GM12878 (cell line): ENCODE measurements around the gene TAS2R38. TPM values are rescaled to one million over a fixed set of nuclear protein-coding genes. Genes with fewer than 3 reads are reported as not detected.

ENCODE experiments used
- ATAC-seq: fragments of 200-7000 bp; cut with Tn5 transposase; 3 replicates; pipeline ENCODE4 v1.9.1; 2020; ENCODE audit warnings: mild to moderate bottlenecking, moderate library complexity
- BruUV-seq: library from RNA; stranded (reverse); fragments of 400-500 nt; replicated peaks from 2 replicates; lab custom pipeline; 2021; lab: Mats Ljungman, UMichigan
- CTCF ChIA-PET: fragments of 300-600 bp; sonication (Branson Sonifier 250); formaldehyde crosslinking; extraction: SDS; loops from one replicate; lab custom pipeline; 2021; ENCODE audit warnings: inconsistent platforms; lab: Yijun Ruan, JAX
- POLR2A ChIA-PET: fragments of 350-600 bp; formaldehyde crosslinking; extraction: SDS; loops from one replicate; lab custom pipeline; 2021; ENCODE audit warnings: inconsistent platforms; lab: Charles Lee
- RAD21 ChIA-PET: fragments of 300-600 bp; sonication (Branson Sonifier 250); formaldehyde crosslinking; loops from one replicate; lab custom pipeline; 2023; ENCODE audit warnings: antibody characterized with exemption; ENCODE audit not compliant: unreplicated experiment; lab: Charles Lee
- SMC1A ChIA-PET: fragments of 300-600 bp; sonication (Branson Sonifier 250); formaldehyde crosslinking; loops from one replicate; lab custom pipeline; 2023; ENCODE audit not compliant: unreplicated experiment, uncharacterized antibody; lab: Charles Lee
- DNase-seq: peaks from one replicate; pipeline ENCODE4 v3.0.0-alpha.2; 2011; ENCODE audit warnings: low read depth, low spot score
- FAIRE-seq: peaks from 3 replicates; lab custom pipeline; 2011; peaks lifted over from hg19 to GRCh38; lab: Jason Lieb, UNC
- H2AFZ ChIP-seq: 2 replicates; pipeline ENCODE4 v1.6.0; 2011; ENCODE audit warnings: low read depth, low read length, control low read depth; ENCODE audit not compliant: control insufficient read depth
- H3K27ac ChIP-seq: 2 replicates; pipeline ENCODE4 v1.5.1; 2011; ENCODE audit warnings: control low read depth; ENCODE audit not compliant: control insufficient read depth, insufficient read depth
- H3K27me3 ChIP-seq, 2 experiments: replicated peaks in 1 of 2; 2 replicates each; pipeline versions ENCODE4 v1.6.0 to v1.6.1; 2011; ENCODE audit warnings: low read length in 1 of 2; ENCODE audit not compliant: control insufficient read depth in 2 of 2, insufficient read depth in 2 of 2
- H3K36me3 ChIP-seq, 2 experiments: 2 replicates each; pipeline ENCODE4 v1.5.1; 2011; ENCODE audit warnings: low read length in 1 of 2; ENCODE audit not compliant: control insufficient read depth in 2 of 2, insufficient read depth in 2 of 2
- H3K4me1 ChIP-seq: 2 replicates; pipeline ENCODE4 v1.6.1; 2011; ENCODE audit warnings: mild to moderate bottlenecking, low read length, moderate library complexity, mixed read lengths; ENCODE audit not compliant: control insufficient read depth, insufficient read depth
- H3K4me2 ChIP-seq: 2 replicates; pipeline ENCODE4 v1.6.0; 2011; ENCODE audit warnings: control low read depth; ENCODE audit not compliant: control insufficient read depth, insufficient read depth
- H3K4me3 ChIP-seq: fragments of 200-600 bp; sonication (generic); 2 replicates; pipeline ENCODE4 v1.5.1; 2016
- H3K79me2 ChIP-seq: 2 replicates; pipeline ENCODE4 v1.6.0; 2011; ENCODE audit warnings: low read length; ENCODE audit not compliant: control insufficient read depth, insufficient read depth
- H3K9ac ChIP-seq: 2 replicates; pipeline ENCODE4 v1.8.0; 2011; ENCODE audit warnings: low read length, control low read depth, mixed read lengths; ENCODE audit not compliant: control insufficient read depth, insufficient read depth
- H3K9me3 ChIP-seq: replicated peaks from 3 replicates; pipeline ENCODE4 v1.5.1; 2011; ENCODE audit warnings: mild to moderate bottlenecking, low read length; ENCODE audit not compliant: control insufficient read depth, insufficient read depth
- H4K20me1 ChIP-seq: 2 replicates; pipeline ENCODE4 v1.6.0; 2011; ENCODE audit not compliant: control insufficient read depth, insufficient read depth
- BCL11A ChIP-seq: IDR thresholded peaks from 2 replicates; pipeline ENCODE4 v1.6.1; 2011; ENCODE audit warnings: low read depth, low read length
- CTCF ChIP-seq, 3 experiments: IDR thresholded peaks in 2 of 3; conservative IDR thresholded peaks in 1 of 3; 2 replicates each; pipeline ENCODE4 v1.5.1; 2011; ENCODE audit warnings: low read depth in 3 of 3, low read length in 3 of 3, mild to moderate bottlenecking in 3 of 3, control low read depth in 2 of 3, moderate library complexity in 2 of 3, inconsistent platforms in 1 of 3, mixed read lengths in 1 of 3; ENCODE audit not compliant: control insufficient read depth in 2 of 3, insufficient read depth in 1 of 3; ENCODE audit errors: extremely low read depth in 1 of 3
- NFXL1 ChIP-seq: fragments of 450-650 bp; IDR thresholded peaks from 2 replicates; pipeline ENCODE4 v1.6.1; 2017; ENCODE audit warnings: antibody characterized with exemption, mild to moderate bottlenecking, borderline replicate concordance
- RAD21 ChIP-seq: IDR thresholded peaks from 2 replicates; pipeline ENCODE4 v1.6.1; 2011; ENCODE audit warnings: mild to moderate bottlenecking, low read depth, low read length, moderate library complexity; ENCODE audit not compliant: insufficient read depth
- SUPT20H ChIP-seq: IDR thresholded peaks from 2 replicates; pipeline ENCODE4 v1.6.1; 2011; ENCODE audit warnings: low read depth, mild to moderate bottlenecking, low read length, moderate library complexity, borderline replicate concordance; ENCODE audit not compliant: control insufficient read depth
- WGBS: methylation state at CpG from one replicate; pipeline ENCODE4 v1.1.6; 2016; ENCODE audit warnings: low lambda C conversion rate; ENCODE audit not compliant: insufficient replicate concordance, insufficient coverage; ENCODE audit errors: missing lambda C conversion rate; 5-methylcytosine and 5-hydroxymethylcytosine counted together
- in situ Hi-C: fragments of 300-500 bp; cut with MboI; formaldehyde crosslinking; loops from 9 replicates; pipeline ENCODE4 v1.14.3; 2018; ENCODE audit warnings: mixed read lengths
- intact Hi-C: fragments of 100-400 bp; cut with micrococcal nuclease; formaldehyde crosslinking; loops from one replicate; pipeline ENCODE4 v1.14.2; 2022; ENCODE audit not compliant: unreplicated experiment
- polyA plus RNA-seq, 11 experiments: library from polyadenylated mRNA; depleted of rRNA in 4 of 11; unstranded in 6 of 11; stranded (reverse) in 5 of 11; fragments of >200 nt; fragmentation: Nextera tagmentation in 4 of 11; fragmentation: Illumina TruSeq in 1 of 11; extraction: Ambion mirVana in 4 of 11; extraction: Trizol in 1 of 11; gene quantifications; 1 replicate in 1 of 11; 2 replicates in 10 of 11; pipeline versions ENCODE4 v1.2.1 to v1.2.3, GENCODE V29; 2011 to 2016; ENCODE audit warnings: inconsistent platforms in 2 of 11, missing spikeins in 2 of 11, low read depth in 1 of 11
- total RNA-seq, 4 experiments: library from RNA; depleted of rRNA in 3 of 4; stranded (reverse); fragments of >200 nt in 3 of 4; fragmentation: Illumina TruSeq in 1 of 4; extraction: Trizol in 1 of 4; gene quantifications; 2 replicates each; pipeline versions ENCODE4 v1.2.1 to v1.2.3, GENCODE V29; 2013 to 2021
- TF ChIP-seq, protein P1 (sequence below): fragments of 450-650 bp; IDR thresholded peaks from 2 replicates; pipeline ENCODE4 v1.6.1; 2017; ENCODE audit warnings: mild to moderate bottlenecking, low read depth, inconsistent platforms; ENCODE audit not compliant: poor library complexity, severe bottlenecking

Gene TAS2R38
- total and polyA plus RNA-seq, 10 of the 15 experiments (the other 5 are each of a cell fraction or from before 2014, with no cell fraction given) = not detected

GRCh38 chr7:141974831-141975230 is 1.3 kb upstream of the TAS2R38 start:
- no peak overlapping the region for H3K4me3 ChIP-seq
- no peak for TF ChIP-seq NFXL1
- no peak for TF ChIP-seq SUPT20H
- no peak for TF ChIP-seq BCL11A
- TF ChIP-seq CTCF (IDR thresholded peaks at IDR 0.05 in 2 of 3, conservative IDR thresholded peaks at IDR 0.05 in 1 of 3; ENCODE audit: control insufficient read depth in 2 of 3, extremely low read depth in 1 of 3, insufficient read depth in 1 of 3, low read depth in 3 of 3, low read length in 3 of 3) = peak in 2 of 3 experiments; percentile 32 to 38; a peak in 3 of 6 replicates
- TF ChIP-seq, protein P1, sequence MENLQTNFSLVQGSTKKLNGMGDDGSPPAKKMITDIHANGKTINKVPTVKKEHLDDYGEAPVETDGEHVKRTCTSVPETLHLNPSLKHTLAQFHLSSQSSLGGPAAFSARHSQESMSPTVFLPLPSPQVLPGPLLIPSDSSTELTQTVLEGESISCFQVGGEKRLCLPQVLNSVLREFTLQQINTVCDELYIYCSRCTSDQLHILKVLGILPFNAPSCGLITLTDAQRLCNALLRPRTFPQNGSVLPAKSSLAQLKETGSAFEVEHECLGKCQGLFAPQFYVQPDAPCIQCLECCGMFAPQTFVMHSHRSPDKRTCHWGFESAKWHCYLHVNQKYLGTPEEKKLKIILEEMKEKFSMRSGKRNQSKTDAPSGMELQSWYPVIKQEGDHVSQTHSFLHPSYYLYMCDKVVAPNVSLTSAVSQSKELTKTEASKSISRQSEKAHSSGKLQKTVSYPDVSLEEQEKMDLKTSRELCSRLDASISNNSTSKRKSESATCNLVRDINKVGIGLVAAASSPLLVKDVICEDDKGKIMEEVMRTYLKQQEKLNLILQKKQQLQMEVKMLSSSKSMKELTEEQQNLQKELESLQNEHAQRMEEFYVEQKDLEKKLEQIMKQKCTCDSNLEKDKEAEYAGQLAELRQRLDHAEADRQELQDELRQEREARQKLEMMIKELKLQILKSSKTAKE = no peak
- TF ChIP-seq RAD21 = 0 out of 2 replicates have a peak, but pooled peaks have one; percentile 35
- TF ChIP-seq, all 136 proteins: peak for 2
- Histone ChIP-seq H4K20me1 (no peaks in the 10 kb centered on the region), H3K27ac (no peak overlapping the region), H2AFZ (no peak overlapping the region), H3K4me1 (no peaks in the 10 kb centered on the region), H3K9ac (no peak overlapping the region), H3K36me3 (no peaks in the 10 kb centered on the region), H3K27me3 (no peaks in the 10 kb centered on the region), H3K79me2 (no peaks in the 10 kb centered on the region), H3K4me2 (no peak overlapping the region), H3K9me3 (no peaks in the 10 kb centered on the region)
- DNase-seq = no peak
- ChIA-PET CTCF (interaction anchor here (0.6 to 3.9 kb wide), 7 partner anchors 8 to 1297 kb away, joined by 3 to 40 read pairs (median 4); no protein-coding TSS in a partner anchor), POLR2A (no interaction called here), SMC1A (interaction anchor here (1.1 to 2.8 kb wide), 3 partner anchors 9 to 211 kb away, joined by 3 to 11 read pairs (median 4); no protein-coding TSS in a partner anchor), RAD21 (no interaction called here)
- no TSS peak for BruUV-seq
- no peak for FAIRE-seq
- no peak for ATAC-seq
- WGBS = 61% methylated on average over 2 of the region's 2 CpGs
- in situ Hi-C loops = loop anchor here (10.0 kb wide), 1 partner anchor 330 kb away; no protein-coding TSS in a partner anchor
- intact Hi-C loops = no loop called here
